DND-41 (cell line): ENCODE measurements around the gene MAZ.
"Not testable (repeated sequence)": the region's sequence is repeated elsewhere in the genome, so short reads cannot be mapped to it uniquely, and the experiment has no call there.

Source experiments
- ATAC-seq: fragments of 200-7000 bp; cut with Tn5 transposase; 3 replicates; pipeline ENCODE4 v1.9.1; 2021; ENCODE audit warnings: low read depth; ENCODE audit not compliant: insufficient read depth
- DNase-seq: peaks from one replicate; pipeline ENCODE4 v3.0.0-alpha.2; 2020
- H2AFZ ChIP-seq: 2 replicates; pipeline ENCODE4 v1.6.0; 2012; ENCODE audit warnings: low read depth, low read length
- H3K27ac ChIP-seq: 2 replicates; pipeline ENCODE4 v1.5.1; 2012; ENCODE audit warnings: low read length, inconsistent platforms
- H3K27me3 ChIP-seq: fragments of 200-600 bp; sonication (generic); 2 replicates; pipeline ENCODE4 v1.6.0; 2012; ENCODE audit warnings: low read length, mild to moderate bottlenecking, inconsistent platforms; ENCODE audit not compliant: insufficient read depth, poor library complexity
- H3K36me3 ChIP-seq: 2 replicates; pipeline ENCODE4 v1.5.1; 2012; ENCODE audit warnings: low read length, inconsistent platforms; ENCODE audit not compliant: insufficient read depth
- H3K4me1 ChIP-seq: 2 replicates; pipeline ENCODE4 v1.5.1; 2012; ENCODE audit warnings: mild to moderate bottlenecking, low read length; ENCODE audit not compliant: insufficient read depth
- H3K4me2 ChIP-seq: 2 replicates; pipeline ENCODE4 v1.6.0; 2012; ENCODE audit warnings: mild to moderate bottlenecking, moderate library complexity, low read length, inconsistent platforms; ENCODE audit not compliant: insufficient read depth
- H3K4me3 ChIP-seq, 2 experiments: fragments of 200-600 bp in 1 of 2; shearing (Covaris generic) in 1 of 2; 2 replicates each; pipeline ENCODE4 v1.5.1; 2012 to 2016; ENCODE audit warnings: inconsistent platforms in 2 of 2, low read length in 2 of 2, mild to moderate bottlenecking in 2 of 2, low read depth in 1 of 2, moderate library complexity in 1 of 2
- H3K79me2 ChIP-seq: 2 replicates; pipeline ENCODE4 v1.6.0; 2012; ENCODE audit warnings: low read length, inconsistent platforms; ENCODE audit not compliant: insufficient read depth
- H3K9ac ChIP-seq: 2 replicates; pipeline ENCODE4 v1.6.0; 2012; ENCODE audit warnings: low read depth, mild to moderate bottlenecking, inconsistent platforms, low read length, moderate library complexity
- H3K9me3 ChIP-seq: 2 replicates; pipeline ENCODE4 v1.5.1; 2012; ENCODE audit warnings: low read length, moderate library complexity, mild to moderate bottlenecking, inconsistent platforms; ENCODE audit not compliant: insufficient read depth, severe bottlenecking
- H4K20me1 ChIP-seq: 2 replicates; pipeline ENCODE4 v1.6.0; 2012; ENCODE audit warnings: low read length; ENCODE audit not compliant: insufficient read depth
- EZH2 ChIP-seq: IDR thresholded peaks from 3 replicates; pipeline ENCODE4 v1.6.1; 2012; ENCODE audit warnings: borderline replicate concordance, low read depth, mild to moderate bottlenecking, moderate library complexity, low read length, inconsistent platforms; ENCODE audit not compliant: severe bottlenecking
- TF ChIP-seq, protein P1 (sequence below): IDR thresholded peaks from 2 replicates; pipeline ENCODE4 v1.5.1; 2012; ENCODE audit warnings: borderline replicate concordance, low read length, moderate library complexity, mild to moderate bottlenecking; ENCODE audit not compliant: poor library complexity, severe bottlenecking; ENCODE audit errors: extremely low read depth

Gene MAZ

DNA sequence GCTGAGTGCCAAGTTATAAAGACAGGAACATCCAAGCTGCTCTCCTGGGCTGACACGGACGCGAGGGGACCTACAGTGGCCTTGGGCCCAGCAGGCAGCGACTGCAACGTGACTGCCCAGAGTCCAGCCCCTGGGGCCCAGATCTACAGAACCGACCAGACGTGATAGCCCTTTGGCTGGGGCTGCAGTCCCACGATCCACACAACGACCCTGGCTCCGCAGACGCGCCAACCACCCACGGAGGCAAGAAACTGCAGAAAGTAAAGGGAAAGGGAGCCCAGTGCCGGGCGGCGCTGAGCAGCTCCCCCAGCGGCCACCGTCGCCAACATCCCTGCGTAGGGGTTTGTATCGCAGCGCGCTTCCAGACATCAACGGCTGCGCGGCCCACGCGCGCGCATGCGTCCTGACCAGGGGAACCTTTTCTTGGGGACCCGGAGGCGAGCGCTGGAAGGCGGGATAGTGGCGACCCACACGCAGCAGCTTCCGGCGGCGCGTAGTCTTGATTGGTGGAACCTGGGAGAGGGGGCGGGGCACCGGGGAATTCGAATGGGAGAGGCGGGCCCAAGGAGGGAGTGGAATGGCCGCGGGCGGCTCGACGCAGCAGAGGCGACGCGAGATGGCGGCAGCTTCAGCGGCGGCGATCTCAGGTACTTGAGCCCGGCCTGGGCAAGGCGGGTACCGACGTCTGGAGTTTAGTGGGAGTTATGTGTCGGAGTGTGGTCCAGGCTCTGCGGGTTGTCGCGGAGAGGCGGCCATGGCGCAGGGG, 16.0 kb upstream of the MAZ start, which contains the start of gene KIF22:
Gene KIF22 (plus strand): TSS at position 569 of the 766 bp plus-strand sequence. CDS start 9 bp downstream, at position 578.
- no peaks in the 10 kb centered on the region for H3K9me3 ChIP-seq
- TF ChIP-seq EZH2: no peak
- TF ChIP-seq, protein P1, sequence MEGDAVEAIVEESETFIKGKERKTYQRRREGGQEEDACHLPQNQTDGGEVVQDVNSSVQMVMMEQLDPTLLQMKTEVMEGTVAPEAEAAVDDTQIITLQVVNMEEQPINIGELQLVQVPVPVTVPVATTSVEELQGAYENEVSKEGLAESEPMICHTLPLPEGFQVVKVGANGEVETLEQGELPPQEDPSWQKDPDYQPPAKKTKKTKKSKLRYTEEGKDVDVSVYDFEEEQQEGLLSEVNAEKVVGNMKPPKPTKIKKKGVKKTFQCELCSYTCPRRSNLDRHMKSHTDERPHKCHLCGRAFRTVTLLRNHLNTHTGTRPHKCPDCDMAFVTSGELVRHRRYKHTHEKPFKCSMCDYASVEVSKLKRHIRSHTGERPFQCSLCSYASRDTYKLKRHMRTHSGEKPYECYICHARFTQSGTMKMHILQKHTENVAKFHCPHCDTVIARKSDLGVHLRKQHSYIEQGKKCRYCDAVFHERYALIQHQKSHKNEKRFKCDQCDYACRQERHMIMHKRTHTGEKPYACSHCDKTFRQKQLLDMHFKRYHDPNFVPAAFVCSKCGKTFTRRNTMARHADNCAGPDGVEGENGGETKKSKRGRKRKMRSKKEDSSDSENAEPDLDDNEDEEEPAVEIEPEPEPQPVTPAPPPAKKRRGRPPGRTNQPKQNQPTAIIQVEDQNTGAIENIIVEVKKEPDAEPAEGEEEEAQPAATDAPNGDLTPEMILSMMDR: peak; percentile 89
- peaks cover 19% of the 10 kb centered on the region; the same call in 1 of the 2 replicates for H4K20me1 ChIP-seq
- H3K27ac ChIP-seq: peak within 1 kb of the TSS; percentile 99
- DNase-seq (peak; percentile 100), ATAC-seq (peak; percentile 89)
- H2AFZ ChIP-seq: peak within 1 kb of the TSS; percentile 98
- H3K4me3 ChIP-seq: peak within 1 kb of the TSS; percentile 77 to 85
- no peaks in the 10 kb centered on the region for H3K27me3 ChIP-seq
- peaks cover 43% of the 10 kb centered on the region for H3K4me1 ChIP-seq
- H3K79me2 ChIP-seq: peaks cover 58% of the 10 kb centered on the region
- peaks cover 43% of the 10 kb centered on the region for H3K36me3 ChIP-seq
- peak within 1 kb of the TSS; percentile 88 for H3K4me2 ChIP-seq
- peak within 1 kb of the TSS; percentile 91 for H3K9ac ChIP-seq

GRCh38 chr16:29790949-29791844, 15.1 kb upstream of the MAZ start:
- Histone ChIP-seq H2AFZ (peak overlapping the region; percentile 82), H4K20me1 (peaks cover 19% of the 10 kb centered on the region; the same call in 1 of the 2 replicates), H3K27me3 (no peaks in the 10 kb centered on the region), H3K9ac (peak overlapping the region; percentile 91), H3K4me1 (peaks cover 43% of the 10 kb centered on the region), H3K36me3 (peaks cover 49% of the 10 kb centered on the region), H3K4me2 (peak overlapping the region; percentile 88), H3K9me3 (no peaks in the 10 kb centered on the region), H3K27ac (peak overlapping the region; percentile 96), H3K79me2 (peaks cover 67% of the 10 kb centered on the region), H3K4me3 (peak overlapping the region; percentile 77 to 85)
- TF ChIP-seq, protein P1: no peak
- TF ChIP-seq EZH2: no peak
- DNase-seq (no peak), ATAC-seq (peak; percentile 40)

DNA sequence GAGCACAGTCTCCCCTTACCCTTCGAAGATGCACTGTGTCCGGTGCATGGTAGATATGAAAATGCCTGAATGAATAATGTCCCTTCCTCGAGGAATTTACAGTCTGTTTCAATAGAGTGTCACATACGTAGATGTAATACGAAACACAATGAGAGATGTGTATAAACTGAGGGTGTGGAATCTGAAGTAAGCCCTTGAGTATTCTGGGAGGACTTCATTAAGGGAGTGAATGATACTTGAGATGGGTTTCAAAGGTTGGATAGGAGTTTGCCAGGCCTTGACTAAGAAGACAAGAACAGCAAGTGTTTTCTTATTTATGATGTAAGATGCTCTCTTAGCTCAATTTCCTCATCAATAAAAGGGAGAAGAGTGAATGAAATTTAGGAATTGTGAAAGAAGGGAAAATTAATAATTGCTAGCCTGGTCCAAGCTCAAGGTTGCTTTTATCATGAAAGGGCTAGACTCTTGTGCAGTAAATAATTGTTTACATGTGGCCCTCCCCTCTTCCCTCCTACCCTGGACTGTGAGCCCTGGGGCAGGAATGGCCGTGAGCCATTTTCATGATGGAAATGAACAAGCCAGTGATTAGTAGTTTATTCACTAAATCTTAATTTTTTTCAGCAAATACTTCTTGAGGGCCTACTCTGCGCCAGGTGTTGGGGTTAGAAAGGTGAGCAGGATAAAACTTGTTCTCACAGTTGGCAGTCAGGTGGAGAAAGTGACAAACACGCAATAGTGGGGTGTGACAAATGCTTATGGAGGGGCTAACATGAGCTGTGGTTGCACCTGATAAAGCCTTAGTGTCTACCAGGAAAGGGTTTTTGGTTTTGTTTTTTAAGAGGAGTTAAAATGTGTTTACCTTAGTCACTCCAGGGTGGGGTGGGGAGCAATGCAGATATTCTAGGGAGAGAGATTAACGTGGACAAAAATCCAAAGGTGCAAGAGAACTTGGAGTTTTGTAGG, 14.2 kb upstream of the MAZ start:
- H3K4me2 ChIP-seq: peak overlapping the region; percentile 88
- TF ChIP-seq, protein P1: no peak
- TF ChIP-seq EZH2: no peak
- no peaks in the 10 kb centered on the region for H3K27me3 ChIP-seq
- peaks cover 26% of the 10 kb centered on the region; the same call in 1 of the 2 replicates for H4K20me1 ChIP-seq
- peak overlapping the region; percentile 96 for H3K27ac ChIP-seq
- peaks cover 58% of the 10 kb centered on the region for H3K36me3 ChIP-seq
- H3K9ac ChIP-seq: peak overlapping the region; percentile 91
- H3K4me1 ChIP-seq: peaks cover 43% of the 10 kb centered on the region
- no peaks in the 10 kb centered on the region for H3K9me3 ChIP-seq
- no peak overlapping the region for H2AFZ ChIP-seq
- peak overlapping the region; percentile 77 to 85; a peak in 3 of 4 replicates for H3K4me3 ChIP-seq
- DNase-seq (no peak), ATAC-seq (no peak)
- H3K79me2 ChIP-seq: peaks cover 76% of the 10 kb centered on the region

DNA sequence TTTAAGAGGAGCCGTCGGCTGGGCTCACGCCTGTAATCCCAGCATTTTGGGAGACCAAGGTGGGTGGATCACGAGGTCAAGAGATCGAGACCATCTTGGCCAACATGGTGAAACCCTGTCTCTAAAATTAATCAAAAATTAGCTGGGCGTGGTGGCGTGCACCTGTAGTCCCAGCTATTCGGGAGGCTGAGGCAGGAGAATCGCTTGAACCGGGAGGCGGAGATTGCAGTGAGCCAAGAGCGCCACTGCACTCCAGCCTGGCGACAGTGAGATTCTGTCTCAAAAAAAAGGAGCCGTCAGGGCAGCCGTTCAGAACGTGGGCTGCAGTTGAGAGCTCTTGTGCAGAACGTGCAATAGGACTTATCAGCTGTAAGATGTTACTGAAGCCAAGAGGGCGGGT, 13.2 kb upstream of the MAZ start:
- H3K4me2 ChIP-seq: peak overlapping the region; percentile 88
- peaks cover 68% of the 10 kb centered on the region for H3K36me3 ChIP-seq
- peaks cover 43% of the 10 kb centered on the region for H3K4me1 ChIP-seq
- not testable (repeated sequence) for H2AFZ ChIP-seq, DNase-seq, H3K27ac ChIP-seq, H3K9me3 ChIP-seq, H3K27me3 ChIP-seq, ATAC-seq
- peak overlapping the region; percentile 91; the same call in 1 of the 2 replicates for H3K9ac ChIP-seq
- peaks cover 28% of the 10 kb centered on the region; the same call in 1 of the 2 replicates for H4K20me1 ChIP-seq
- peaks cover 85% of the 10 kb centered on the region for H3K79me2 ChIP-seq
- H3K4me3 ChIP-seq: peak overlapping the region in 1 of 2 experiments; percentile 77; a peak in 1 of 4 replicates
